Measurements from ENCODE around the gene SEC22A. TPM values are rescaled to one million over a fixed set of nuclear protein-coding genes. Genes with fewer than 3 reads are reported as not detected.

The SEC22A gene
- polyA plus RNA-seq, 6 donors from 2014 or later, result 12.5 to 17.0 (median 13.6) TPM

DNA sequence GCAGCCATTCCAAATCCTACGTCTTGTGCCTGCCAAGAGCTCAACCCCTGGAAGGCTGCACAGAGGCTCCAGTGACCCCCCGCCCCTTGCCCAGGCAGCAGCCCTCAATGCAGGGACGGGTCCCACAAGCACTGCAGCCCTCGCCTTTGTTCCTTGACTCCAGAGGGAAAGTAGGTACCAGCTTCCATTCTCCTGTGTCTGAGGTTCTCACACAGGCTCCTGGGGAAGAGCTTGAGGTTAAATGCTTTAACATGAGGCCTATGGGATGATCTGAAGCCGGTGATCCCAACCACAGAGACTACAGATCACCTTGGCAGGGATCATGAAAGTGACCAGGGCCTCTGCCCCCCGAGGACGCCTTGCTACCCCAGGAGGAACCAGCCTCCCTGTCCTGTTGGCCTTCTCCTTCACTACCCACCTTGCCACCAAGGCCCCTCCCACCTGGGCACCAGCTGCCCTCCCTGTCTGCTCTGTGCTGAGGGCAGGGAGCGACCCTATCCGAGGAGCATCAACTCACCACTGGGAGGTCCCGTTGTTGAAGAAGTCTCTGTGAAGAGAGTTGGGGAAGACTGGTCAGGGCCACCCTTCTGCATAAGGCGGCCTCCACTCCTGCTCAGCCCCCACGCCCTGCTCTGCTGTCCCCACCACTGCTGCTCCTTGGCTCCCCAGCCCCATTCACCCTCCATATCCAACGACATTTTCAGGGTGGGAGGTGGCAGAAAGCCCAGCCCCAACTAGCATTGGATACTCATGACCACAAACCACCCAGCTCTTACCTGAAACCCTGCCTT is 95.3 kb downstream of the SEC22A start:
- ATAC-seq (ENCODE audit: low read depth in 2 of 2) (no peak), DNase-seq (no peak)
- Mint-ChIP-seq H3K27ac (no peak overlapping the region), H3K9me3 (no peaks in the 10 kb centered on the region), H3K4me3 (no peak overlapping the region), H3K4me1 (peaks cover 0 to 2% (median 0%) of the 10 kb centered on the region in 3 donors), H3K27me3 (peaks cover 0 to 13% (median 0%) of the 10 kb centered on the region in 3 donors), H3K36me3 (no peaks in the 10 kb centered on the region)

DNA sequence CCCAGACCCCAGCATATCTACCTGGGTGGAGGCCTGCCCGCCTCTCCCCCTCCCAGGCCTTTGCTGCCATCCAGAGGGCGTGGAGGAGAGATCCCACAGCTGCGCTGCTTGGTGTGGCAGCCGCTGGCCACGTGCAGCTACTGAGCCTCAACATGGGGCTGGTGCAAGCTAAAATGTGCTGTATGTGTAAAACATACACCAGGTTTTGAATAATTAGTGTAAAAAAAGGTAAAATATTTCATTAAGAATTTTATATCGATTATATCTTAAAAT is 95.8 kb downstream of the SEC22A start:
- H3K27me3 Mint-ChIP-seq, result peaks cover 0 to 14% (median 1%) of the 10 kb centered on the region in 3 donors
- no peak for DNase-seq
- peaks cover 0 to 6% (median 0%) of the 10 kb centered on the region in 3 donors for H3K4me1 Mint-ChIP-seq

DNA sequence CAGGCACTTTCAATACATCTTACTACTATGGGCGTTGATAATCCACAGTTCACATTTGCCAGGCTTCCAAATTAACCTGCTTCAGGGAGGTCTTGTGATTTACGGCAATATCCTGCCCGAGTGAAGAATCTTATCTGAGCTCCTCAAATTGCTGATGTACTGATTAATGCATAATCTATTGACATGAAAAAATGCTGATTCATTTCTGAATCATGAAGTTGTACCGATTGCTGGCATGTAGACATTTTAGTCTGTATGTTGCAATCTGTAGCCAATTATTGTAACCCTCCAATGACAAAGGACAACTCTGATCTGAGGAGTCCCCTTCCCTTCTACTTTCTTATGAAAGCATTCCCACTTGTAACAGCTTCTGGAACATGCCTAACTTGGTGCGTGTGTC is 97.2 kb downstream of the SEC22A start:
- Mint-ChIP-seq H3K36me3 (peaks cover 0 to 7% of the 10 kb centered on the region in 2 donors), H3K4me3 (no peak overlapping the region)

More for the DNA sequence above, 95.8 kb downstream of the SEC22A start:
- no peak for ATAC-seq (ENCODE audit: low read depth in 2 of 2)
- H3K4me3 Mint-ChIP-seq, result no peak overlapping the region
- H3K9me3 Mint-ChIP-seq, result no peaks in the 10 kb centered on the region
- H3K36me3 Mint-ChIP-seq, result peaks cover 0 to 1% of the 10 kb centered on the region in 2 donors
- no peak overlapping the region for H3K27ac Mint-ChIP-seq

DNA sequence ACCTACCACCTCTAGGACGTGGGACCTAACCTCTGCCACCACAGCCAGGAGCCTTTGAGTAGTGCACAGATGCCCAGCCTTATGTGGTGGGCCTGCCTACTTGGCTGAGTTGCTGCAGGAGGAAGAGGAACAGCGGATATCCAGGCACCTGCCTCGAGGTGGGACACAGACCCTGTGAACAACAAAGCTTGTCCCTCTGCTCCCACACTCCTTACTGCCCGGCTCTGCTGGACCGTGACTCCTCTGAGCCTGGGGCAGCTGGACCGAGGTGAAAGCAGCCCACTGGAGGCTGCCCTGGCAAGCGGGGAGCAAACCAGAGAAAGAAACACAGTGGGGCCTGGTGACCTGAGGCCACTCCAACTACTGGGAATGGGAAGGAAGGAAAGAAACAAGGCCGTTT is 97.8 kb downstream of the SEC22A start:
- Mint-ChIP-seq H3K36me3 (peaks cover 0 to 7% of the 10 kb centered on the region in 2 donors), H3K27me3 (peaks cover 0 to 15% (median 7%) of the 10 kb centered on the region in 3 donors), H3K4me1 (peaks cover 0 to 6% (median 0%) of the 10 kb centered on the region in 3 donors), H3K4me3 (peak overlapping the region in 2 of 8 donors; percentile 37 to 62), H3K27ac (no peak overlapping the region), H3K9me3 (peaks cover 0 to 4% (median 0%) of the 10 kb centered on the region in 7 donors)
- ATAC-seq (ENCODE audit: low read depth in 2 of 2) (no peak), DNase-seq (no peak)

More for the DNA sequence above, 97.2 kb downstream of the SEC22A start:
- Mint-ChIP-seq H3K4me1 (peaks cover 0 to 6% (median 0%) of the 10 kb centered on the region in 3 donors), H3K27me3 (peaks cover 0 to 20% (median 7%) of the 10 kb centered on the region in 3 donors), H3K9me3 (peaks cover 0 to 4% (median 0%) of the 10 kb centered on the region in 7 donors), H3K27ac (no peak overlapping the region)
- ATAC-seq (ENCODE audit: low read depth in 2 of 2) (no peak), DNase-seq (no peak)

DNA sequence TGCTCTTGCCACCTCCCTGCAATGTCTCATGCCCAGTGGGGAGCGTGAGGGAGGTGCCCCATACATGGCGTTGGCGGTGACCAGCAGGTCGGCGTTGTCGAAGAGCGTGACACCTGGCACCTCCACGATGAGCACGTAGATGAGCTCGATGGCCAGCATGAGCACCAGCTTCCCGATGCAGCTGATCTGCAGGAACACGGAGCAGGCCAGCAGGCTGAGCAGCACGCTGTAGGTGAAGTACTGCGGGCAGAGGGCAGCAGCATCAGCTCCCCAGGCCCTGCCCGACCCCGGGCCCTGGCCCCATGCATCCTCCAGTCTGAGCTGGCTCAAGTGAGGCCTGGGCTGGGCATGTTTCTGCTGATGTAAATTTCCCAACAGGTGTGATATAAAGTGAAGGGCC is 98.3 kb downstream of the SEC22A start:
- Mint-ChIP-seq H3K4me3 (no peak overlapping the region), H3K36me3 (peaks cover 0 to 7% of the 10 kb centered on the region in 2 donors), H3K27ac (no peak overlapping the region), H3K4me1 (peaks cover 0 to 6% (median 0%) of the 10 kb centered on the region in 3 donors), H3K9me3 (peaks cover 0 to 4% (median 0%) of the 10 kb centered on the region in 7 donors), H3K27me3 (peaks cover 0 to 13% (median 7%) of the 10 kb centered on the region in 3 donors)
- no peak for DNase-seq
- ATAC-seq (ENCODE audit: low read depth in 2 of 2), result no peak

DNA sequence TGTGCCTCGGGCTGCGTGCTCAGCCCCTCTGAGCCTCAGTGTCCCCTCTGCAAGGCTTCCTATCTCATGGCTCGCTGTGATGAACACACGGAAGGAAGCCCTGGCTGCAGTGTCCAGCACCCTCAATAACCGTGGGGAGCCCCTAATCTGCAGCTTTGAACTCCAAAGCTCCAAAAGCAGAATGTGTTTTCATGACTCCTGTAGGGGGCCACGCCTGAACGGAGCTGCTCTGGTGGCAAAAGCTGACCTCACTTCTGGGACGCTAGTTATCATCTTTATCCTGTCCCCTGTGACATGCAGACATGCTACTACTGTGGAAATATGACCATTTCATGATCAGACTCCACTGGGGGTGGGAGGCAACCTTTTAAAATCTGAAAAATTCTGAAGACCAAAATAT is 98.8 kb downstream of the SEC22A start:
- Mint-ChIP-seq H3K36me3 (peaks cover 0 to 7% of the 10 kb centered on the region in 2 donors), H3K27ac (no peak overlapping the region), H3K4me1 (peaks cover 0 to 6% (median 0%) of the 10 kb centered on the region in 3 donors), H3K9me3 (peaks cover 0 to 4% (median 0%) of the 10 kb centered on the region in 7 donors), H3K4me3 (no peak overlapping the region), H3K27me3 (peaks cover 0 to 13% (median 7%) of the 10 kb centered on the region in 3 donors)
- DNase-seq (no peak), ATAC-seq (ENCODE audit: low read depth in 2 of 2) (no peak)

DNA sequence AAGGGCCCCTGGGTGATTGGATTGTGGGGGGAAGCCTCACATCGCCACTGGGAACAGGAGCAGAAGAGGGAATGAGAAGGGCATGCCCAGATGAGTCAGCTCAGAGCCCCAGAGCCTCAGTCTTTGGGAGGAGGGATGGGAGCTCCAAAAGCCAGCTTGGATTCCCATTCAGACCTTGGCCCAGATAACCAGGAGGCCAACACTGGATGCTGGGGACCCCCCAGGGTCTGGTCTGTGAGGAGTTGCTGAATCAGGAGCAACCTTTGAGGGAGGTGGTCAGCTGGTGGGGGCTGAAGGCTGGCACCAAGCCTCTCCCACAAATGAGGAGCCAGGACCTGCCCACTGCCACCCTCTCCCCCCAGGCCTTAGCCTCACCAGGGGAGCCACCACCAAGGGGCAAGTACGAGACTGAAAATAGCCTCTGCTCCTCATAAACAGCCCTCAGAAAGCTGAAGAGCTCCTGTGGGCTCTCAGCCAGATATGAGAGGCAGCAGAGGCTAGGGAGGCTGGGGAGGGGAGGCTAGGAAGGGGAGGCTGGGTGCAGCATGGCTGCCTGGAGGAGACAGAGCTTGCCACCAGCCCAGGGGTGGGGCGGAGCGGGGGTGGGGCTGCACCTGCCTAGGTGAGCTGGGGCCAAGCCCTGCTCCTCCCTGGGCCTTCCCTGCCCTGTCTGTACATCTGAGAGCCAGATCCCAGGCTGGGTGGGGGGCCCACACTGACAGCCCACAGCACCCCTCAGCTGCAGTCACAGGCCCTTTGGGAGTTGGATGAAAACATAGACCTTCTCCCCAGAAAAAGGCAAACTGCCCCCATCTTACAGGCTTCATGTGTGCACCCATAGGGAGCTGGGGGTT is 99.8 kb downstream of the SEC22A start:
- H3K4me1 Mint-ChIP-seq, result peaks cover 0 to 6% (median 0%) of the 10 kb centered on the region in 3 donors
- peaks cover 0 to 4% (median 0%) of the 10 kb centered on the region in 7 donors for H3K9me3 Mint-ChIP-seq
- no peak overlapping the region for H3K27ac Mint-ChIP-seq
- H3K4me3 Mint-ChIP-seq, result no peak overlapping the region
- DNase-seq, result no peak
- no peak for ATAC-seq (ENCODE audit: low read depth in 2 of 2)
- H3K27me3 Mint-ChIP-seq, result peaks cover 0 to 13% (median 7%) of the 10 kb centered on the region in 3 donors
- H3K36me3 Mint-ChIP-seq, result peaks cover 0 to 7% of the 10 kb centered on the region in 2 donors

DNA sequence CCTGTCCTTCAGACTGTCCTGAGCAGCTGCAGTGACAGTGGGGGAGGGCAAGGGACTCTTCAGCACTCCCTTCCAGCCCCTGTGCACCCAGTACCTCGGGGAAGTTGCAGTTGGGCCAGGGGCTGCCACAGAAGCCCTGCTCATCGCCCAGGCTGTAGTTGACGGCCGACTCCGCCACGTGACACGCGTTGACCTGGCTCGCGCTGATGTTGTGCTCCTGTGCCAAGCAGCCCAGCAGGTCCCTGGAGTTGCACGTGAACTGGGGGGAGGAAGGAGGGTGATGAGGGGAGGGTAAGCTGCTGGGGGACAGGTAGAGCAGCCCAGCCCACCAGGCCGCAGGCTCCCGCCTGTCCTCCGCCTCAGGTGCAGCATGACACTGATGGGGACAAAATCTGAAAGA is 101.2 kb downstream of the SEC22A start:
- H3K27ac Mint-ChIP-seq, result no peak overlapping the region
- H3K4me1 Mint-ChIP-seq, result peaks cover 0 to 10% (median 0%) of the 10 kb centered on the region in 3 donors
- ATAC-seq (ENCODE audit: low read depth in 2 of 2) (no peak), DNase-seq (no peak)
- peaks cover 0 to 13% (median 7%) of the 10 kb centered on the region in 3 donors for H3K27me3 Mint-ChIP-seq
- no peak overlapping the region for H3K4me3 Mint-ChIP-seq
- H3K9me3 Mint-ChIP-seq, result peaks cover 0 to 4% (median 0%) of the 10 kb centered on the region in 7 donors
- H3K36me3 Mint-ChIP-seq, result peaks cover 0 to 7% of the 10 kb centered on the region in 2 donors

DNA sequence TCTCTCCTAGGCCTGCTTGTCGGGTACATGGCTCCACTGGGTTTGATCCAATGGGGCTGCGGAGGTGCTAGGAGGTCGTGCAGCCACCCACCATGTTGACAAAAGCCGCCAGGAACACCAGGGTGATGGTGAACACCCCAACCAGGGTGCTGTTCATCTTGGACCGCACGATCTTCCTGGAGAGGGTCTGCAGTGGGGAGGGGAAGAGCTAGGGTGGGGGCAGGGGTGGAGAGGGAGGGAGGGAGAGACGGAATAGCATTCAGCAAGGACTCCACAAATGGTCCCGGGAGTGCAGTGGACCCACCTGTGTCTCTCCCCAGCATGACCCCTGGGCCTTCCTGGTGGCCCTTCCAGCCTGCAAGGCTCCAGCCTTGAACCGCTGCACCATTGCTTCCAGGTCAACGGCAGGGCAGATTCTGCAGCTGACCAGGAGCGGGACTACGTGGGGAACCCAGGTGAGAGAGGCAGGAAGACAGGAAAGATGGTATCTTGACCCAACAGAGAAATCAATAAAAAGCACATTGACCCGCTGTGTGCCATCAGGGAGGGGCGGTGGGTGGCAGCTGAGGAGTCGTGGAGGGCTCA is 102.3 kb downstream of the SEC22A start:
- Mint-ChIP-seq H3K4me1 (peaks cover 0 to 10% (median 0%) of the 10 kb centered on the region in 3 donors), H3K4me3 (no peak overlapping the region), H3K27ac (peak overlapping the region in 1 of 6 donors; percentile 27), H3K36me3 (peaks cover 0 to 7% of the 10 kb centered on the region in 2 donors), H3K27me3 (peaks cover 0 to 13% (median 7%) of the 10 kb centered on the region in 3 donors), H3K9me3 (peaks cover 0 to 4% (median 0%) of the 10 kb centered on the region in 7 donors)
- ATAC-seq (ENCODE audit: low read depth in 2 of 2) (no peak), DNase-seq (no peak)

DNA sequence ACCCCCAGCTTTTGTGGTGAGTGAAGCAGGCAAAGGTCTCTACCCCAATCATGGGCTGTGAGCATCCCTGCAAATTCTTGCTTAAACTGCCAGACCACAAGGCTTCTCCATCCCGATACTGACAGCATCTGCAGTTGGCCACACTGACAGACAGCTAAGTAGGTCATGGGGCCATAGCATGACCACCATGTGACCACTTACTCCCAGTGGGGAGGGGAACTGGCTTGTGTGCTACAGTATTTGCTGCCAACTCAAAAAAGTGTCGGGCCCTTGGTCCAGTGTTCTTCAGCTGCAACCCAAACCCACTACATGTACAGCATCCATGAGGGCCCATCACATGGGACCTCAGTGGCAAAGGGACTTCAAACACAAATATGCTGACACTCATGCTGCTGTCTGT is 103.4 kb downstream of the SEC22A start:
- H3K27me3 Mint-ChIP-seq, result peaks cover 0 to 13% (median 7%) of the 10 kb centered on the region in 3 donors
- DNase-seq (no peak), ATAC-seq (ENCODE audit: low read depth in 2 of 2) (no peak)
- H3K9me3 Mint-ChIP-seq, result peaks cover 0 to 4% (median 0%) of the 10 kb centered on the region in 7 donors
- peaks cover 0 to 10% (median 0%) of the 10 kb centered on the region in 3 donors for H3K4me1 Mint-ChIP-seq
- peaks cover 0 to 7% of the 10 kb centered on the region in 2 donors for H3K36me3 Mint-ChIP-seq
- no peak overlapping the region for H3K4me3 Mint-ChIP-seq
- H3K27ac Mint-ChIP-seq, result peak overlapping the region in 1 of 6 donors; percentile 27

DNA sequence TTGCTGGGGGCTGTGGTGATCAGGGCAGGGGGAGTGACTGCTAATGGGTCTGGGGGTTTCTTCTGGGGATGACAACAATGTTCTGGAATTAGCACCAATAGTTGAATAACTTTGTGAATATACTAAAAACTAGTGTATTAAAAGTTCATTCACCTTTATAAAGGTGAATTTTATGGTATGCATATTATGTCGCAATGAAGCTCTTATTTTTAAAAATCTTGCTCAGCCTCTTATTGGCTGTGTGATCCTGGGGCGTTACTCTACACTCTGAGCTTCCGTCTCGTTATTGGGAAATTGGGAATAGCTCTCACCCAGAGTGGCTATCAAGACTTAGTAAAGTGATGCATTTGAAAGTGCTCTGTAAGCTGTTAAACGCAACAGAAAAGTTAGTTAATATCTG is 105.3 kb downstream of the SEC22A start:
- Mint-ChIP-seq H3K4me3 (no peak overlapping the region), H3K9me3 (peaks cover 0 to 4% (median 0%) of the 10 kb centered on the region in 7 donors), H3K27ac (no peak overlapping the region), H3K4me1 (peaks cover 0 to 8% (median 0%) of the 10 kb centered on the region in 3 donors), H3K27me3 (peaks cover 0 to 13% (median 7%) of the 10 kb centered on the region in 3 donors), H3K36me3 (peaks cover 0 to 7% of the 10 kb centered on the region in 2 donors)
- DNase-seq, result no peak
- ATAC-seq (ENCODE audit: low read depth in 2 of 2), result no peak

DNA sequence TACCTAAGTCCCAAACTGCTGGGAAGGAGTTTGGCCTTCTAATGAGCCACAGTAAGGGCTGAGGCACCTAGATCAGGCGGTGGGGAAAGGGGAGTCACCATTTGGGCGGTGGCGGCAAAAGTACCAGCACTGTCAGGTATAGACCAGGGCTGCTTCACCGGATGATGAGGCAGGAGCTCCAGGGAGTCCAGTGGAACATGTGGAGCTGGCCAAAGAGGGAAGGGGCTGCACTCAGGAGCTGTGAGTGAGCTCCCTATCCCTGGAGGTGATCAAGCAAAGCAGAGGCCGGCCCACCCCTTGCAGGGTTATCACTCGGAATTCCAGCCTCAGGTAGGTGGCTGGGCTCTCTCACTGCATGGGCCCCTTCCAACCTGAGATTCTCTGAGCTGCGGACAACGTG is 108.4 kb downstream of the SEC22A start:
- Mint-ChIP-seq H3K27ac (no peak overlapping the region), H3K4me1 (peaks cover 0 to 11% (median 0%) of the 10 kb centered on the region in 3 donors), H3K36me3 (no peaks in the 10 kb centered on the region), H3K4me3 (no peak overlapping the region), H3K9me3 (no peaks in the 10 kb centered on the region), H3K27me3 (peaks cover 0 to 16% (median 6%) of the 10 kb centered on the region in 3 donors)
- ATAC-seq (ENCODE audit: low read depth in 2 of 2) (no peak), DNase-seq (no peak)

DNA sequence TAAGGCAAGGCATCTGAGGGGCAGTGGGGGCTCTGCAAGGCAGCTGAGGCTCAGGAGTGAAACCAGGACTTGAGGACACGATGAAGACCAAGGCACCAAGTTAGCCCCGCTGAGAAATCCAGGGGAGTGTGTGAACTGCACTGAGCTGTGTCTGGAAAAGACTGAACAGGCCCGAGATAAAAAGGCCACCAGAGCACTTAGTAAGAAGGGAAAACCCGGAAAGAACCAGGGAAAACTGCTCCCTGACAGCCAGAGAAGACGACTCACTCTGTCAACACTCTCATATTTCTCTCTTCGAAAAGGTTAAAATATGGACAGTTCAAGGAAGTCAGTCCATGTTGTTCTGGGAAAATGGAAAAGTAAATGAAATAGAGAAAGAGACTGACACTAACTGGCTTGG is 109.0 kb downstream of the SEC22A start:
- no peak overlapping the region for H3K4me3 Mint-ChIP-seq
- H3K9me3 Mint-ChIP-seq, result no peaks in the 10 kb centered on the region
- H3K36me3 Mint-ChIP-seq, result no peaks in the 10 kb centered on the region
- ATAC-seq (ENCODE audit: low read depth in 2 of 2) (no peak), DNase-seq (no peak)
- H3K4me1 Mint-ChIP-seq, result peaks cover 0 to 11% (median 0%) of the 10 kb centered on the region in 3 donors
- H3K27ac Mint-ChIP-seq, result no peak overlapping the region
- H3K27me3 Mint-ChIP-seq, result peaks cover 0 to 21% (median 10%) of the 10 kb centered on the region in 3 donors

Data from naive B cell (primary cell).